ENCODE data around the gene OR7G3. TPM values are rescaled to one million over a fixed set of nuclear protein-coding genes. Genes with fewer than 3 reads are reported as not detected.

Gene OR7G3
- total and polyA plus RNA-seq, 2 donors (not counting 1 experiment from before 2014, with no cell fraction given), result not detected

GRCh38 chr19:9144920-9145319 lies 18.2 kb upstream of the OR7G3 start:
- H3K79me2 ChIP-seq (ENCODE audit: control insufficient read depth, insufficient read depth, low read length), result peaks cover 100% of the 10 kb centered on the region
- 90% methylated on average over 5 of the region's 5 CpGs for WGBS (ENCODE audit: insufficient coverage)
- intact Hi-C loops (cut with micrococcal nuclease), result loop anchor here (5.0 kb wide), 1 partner anchor 477 kb away; the partner anchor contains the start of gene ZNF561
- H3K4me2 ChIP-seq (replicated peaks; ENCODE audit: low read depth, low read length, poor library complexity, severe bottlenecking), result no peak overlapping the region
- TF ChIP-seq EZH2 (IDR thresholded peaks at IDR 0.05; ENCODE audit: borderline replicate concordance, insufficient read depth, low read depth, low read length, poor library complexity, severe bottlenecking), result no peak
- TF ChIP-seq CTCF (IDR thresholded peaks at IDR 0.05), result no peak
- peaks cover 12 to 15% of the 10 kb centered on the region in 2 donors for H3K4me1 ChIP-seq (ENCODE audit: control insufficient read depth in 2 of 2, insufficient read depth in 2 of 2, low read length in 2 of 2)
- H3K27me3 ChIP-seq (replicated peaks in 1 of 4; ENCODE audit: control extremely low read depth in 1 of 4, control insufficient read depth in 3 of 4, insufficient read depth in 4 of 4, low read length in 3 of 4), result no peaks in the 10 kb centered on the region
- ChIA-PET POLR2A (no interaction called here), CTCF (no interaction called here)
- peaks cover 44% of the 10 kb centered on the region for H4K20me1 ChIP-seq (ENCODE audit: control insufficient read depth, insufficient read depth, low read length, poor library complexity, severe bottlenecking)
- H3K36me3 ChIP-seq (replicated peaks in 1 of 2; ENCODE audit: control extremely low read depth in 1 of 2, control insufficient read depth in 1 of 2, extremely low read depth in 1 of 2, insufficient read depth in 2 of 2, low read length in 1 of 2), result peaks cover 0 to 34% of the 10 kb centered on the region in 2 experiments
- H3K4me3 ChIP-seq (ENCODE audit: control extremely low read depth in 1 of 5, extremely low read depth in 1 of 5, insufficient read depth in 1 of 5, low read depth in 2 of 5, low read length in 4 of 5), result no peak overlapping the region
- Mint-ChIP-seq H3K4me3 (no peak overlapping the region), H3K4me1 (peaks cover 45% of the 10 kb centered on the region), H3K27ac (no peak overlapping the region), H3K9me3 (ENCODE audit: insufficient read depth) (peaks cover 3% of the 10 kb centered on the region), H3K27me3 (no peaks in the 10 kb centered on the region)
- ATAC-seq (ENCODE audit: low read depth) (no peak), DNase-seq (no peak)
- H3K9ac ChIP-seq (ENCODE audit: low read length), result no peak overlapping the region
- H3K27ac ChIP-seq (ENCODE audit: low read length in 2 of 2), result no peak overlapping the region
- peaks cover 3 to 22% (median 18%) of the 10 kb centered on the region in 3 donors for H3K9me3 ChIP-seq (ENCODE audit: control extremely low read depth in 1 of 3, control insufficient read depth in 2 of 3, insufficient read depth in 1 of 3, low read length in 2 of 3)
- H2AFZ ChIP-seq (ENCODE audit: insufficient read depth, low read depth, low read length, poor library complexity, severe bottlenecking), result no peak overlapping the region

GRCh38 chr19:9140159-9140874 lies 13.6 kb upstream of the OR7G3 start, which contains the start of gene ZNF317:
TSS of gene ZNF317 (plus strand) at chr19:9140397. CDS start at chr19:9156017, 15,620 bp downstream.
- Histone ChIP-seq H3K4me3 (ENCODE audit: control extremely low read depth in 1 of 5, extremely low read depth in 1 of 5, insufficient read depth in 1 of 5, low read depth in 2 of 5, low read length in 4 of 5) (peak within 1 kb of the TSS; percentile 70 to 99 (median 97)), H3K4me2 (replicated peaks; ENCODE audit: low read depth, low read length, poor library complexity, severe bottlenecking) (peak within 1 kb of the TSS; percentile 76), H3K79me2 (ENCODE audit: control insufficient read depth, insufficient read depth, low read length) (peaks cover 55% of the 10 kb centered on the region), H2AFZ (ENCODE audit: insufficient read depth, low read depth, low read length, poor library complexity, severe bottlenecking) (peak within 1 kb of the TSS; percentile 84), H4K20me1 (ENCODE audit: control insufficient read depth, insufficient read depth, low read length, poor library complexity, severe bottlenecking) (peaks cover 5% of the 10 kb centered on the region), H3K36me3 (replicated peaks in 1 of 2; ENCODE audit: control extremely low read depth in 1 of 2, control insufficient read depth in 1 of 2, extremely low read depth in 1 of 2, insufficient read depth in 2 of 2, low read length in 1 of 2) (peaks cover 0 to 3% of the 10 kb centered on the region in 2 experiments), H3K27ac (ENCODE audit: low read length in 2 of 2) (peak within 1 kb of the TSS; percentile 86 to 90), H3K4me1 (ENCODE audit: control insufficient read depth in 2 of 2, insufficient read depth in 2 of 2, low read length in 2 of 2) (peaks cover 13 to 15% of the 10 kb centered on the region in 2 donors), H3K9ac (ENCODE audit: low read length) (peak within 1 kb of the TSS; percentile 99), H3K9me3 (ENCODE audit: control extremely low read depth in 1 of 3, control insufficient read depth in 2 of 3, insufficient read depth in 1 of 3, low read length in 2 of 3) (peaks cover 3 to 10% (median 10%) of the 10 kb centered on the region in 3 donors), H3K27me3 (replicated peaks in 1 of 4; ENCODE audit: control extremely low read depth in 1 of 4, control insufficient read depth in 3 of 4, insufficient read depth in 4 of 4, low read length in 3 of 4) (no peaks in the 10 kb centered on the region)
- peaks cover 33% of the 10 kb centered on the region for H3K4me1 Mint-ChIP-seq
- CTCF ChIA-PET, result no interaction called here
- ATAC-seq (ENCODE audit: low read depth) (peak; percentile 90), DNase-seq (peak; percentile 94)
- H3K27me3 Mint-ChIP-seq, result peaks cover 2% of the 10 kb centered on the region
- no peak for TF ChIP-seq CTCF (IDR thresholded peaks at IDR 0.05)
- peaks cover 3% of the 10 kb centered on the region for H3K9me3 Mint-ChIP-seq (ENCODE audit: insufficient read depth)
- peak within 1 kb of the TSS; percentile 98 for H3K4me3 Mint-ChIP-seq
- intact Hi-C loops (cut with micrococcal nuclease), result loop anchor here (1.0 to 5.0 kb wide), 4 partner anchors 169 to 482 kb away; partner anchors contain the start of genes ZNF121, ZNF559, ZNF561 and ZNF699
- WGBS (ENCODE audit: insufficient coverage), result under 1% methylated on average over 31 of the region's 43 CpGs
- peak within 1 kb of the TSS; percentile 97 for H3K27ac Mint-ChIP-seq
- POLR2A ChIA-PET, result no interaction called here

Data from B cell (primary cell).